Measurements from ENCODE around the gene FYB1. TPM values are rescaled to one million over a fixed set of nuclear protein-coding genes. Genes with fewer than 3 reads are reported as not detected.

FYB1 gene
- total RNA-seq, 1 experiment from 2014 or later: 0.42 TPM

DNA sequence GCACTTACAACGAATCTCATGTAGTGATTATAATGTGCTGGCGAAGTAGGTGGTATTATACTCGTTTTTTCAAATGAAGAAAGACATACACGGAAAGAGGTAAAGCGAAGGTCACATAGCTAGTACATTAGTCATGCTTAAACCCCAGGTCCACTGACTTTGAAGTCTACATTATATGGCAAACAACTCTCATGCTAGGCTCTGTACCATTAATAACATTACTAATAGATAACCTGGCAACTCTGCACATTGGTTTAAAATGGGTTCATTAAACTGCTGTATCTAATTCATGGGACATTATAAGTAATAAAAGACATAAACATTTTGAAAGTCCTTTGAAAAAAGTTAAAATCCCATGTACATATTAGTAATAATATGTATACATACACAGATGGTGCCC is 21.2 kb downstream of the FYB1 start:
- intact Hi-C loops (cut with micrococcal nuclease): no loop called here
- no peaks in the 10 kb centered on the region for H4K20me1 ChIP-seq (ENCODE audit: insufficient read depth)
- ChIA-PET POLR2A (no interaction called here), CTCF (no interaction called here), RAD21 (ENCODE audit: low non-redundant PET in 1 of 2, low total read pairs in 2 of 2, uncharacterized antibody in 2 of 2, unreplicated experiment in 2 of 2) (no interaction called here)
- peak; percentile 29 for DNase-seq (ENCODE audit: low read depth, low spot score)
- H3K9ac ChIP-seq (ENCODE audit: low read length): no peak overlapping the region
- peak; percentile 70 for ATAC-seq
- 0 out of 4 replicates have a peak overlapping the region, but pooled peaks of 1 of the 2 experiments have one; percentile 11 for H3K4me3 ChIP-seq (replicated peaks in 1 of 2; ENCODE audit: low read depth in 1 of 2, low read length in 2 of 2)
- no peaks in the 10 kb centered on the region for H3K27me3 ChIP-seq (ENCODE audit: insufficient read depth, low read length)
- H3K9me3 ChIP-seq (ENCODE audit: control insufficient read depth in 1 of 2, insufficient read depth in 1 of 2, low read depth in 1 of 2, low read length in 2 of 2): no peaks in the 10 kb centered on the region
- H3K9me2 ChIP-seq (ENCODE audit: insufficient read depth): no peaks in the 10 kb centered on the region
- H3K27ac ChIP-seq (ENCODE audit: low read depth, low read length): no peak overlapping the region
- no peaks in the 10 kb centered on the region for H3K79me2 ChIP-seq (ENCODE audit: insufficient read depth, low read length)
- peak overlapping the region; percentile 66 for H3K4me2 ChIP-seq (ENCODE audit: low read length)
- no peaks in the 10 kb centered on the region for H3K36me3 ChIP-seq (ENCODE audit: control insufficient read depth in 1 of 2, insufficient read depth in 2 of 2, low read length in 2 of 2)
- BruUV-seq (replicated peaks): no TSS peak
- peaks cover 16 to 25% of the 10 kb centered on the region in 2 experiments; a peak in 3 of 4 replicates for H3K4me1 ChIP-seq (ENCODE audit: control insufficient read depth in 1 of 2, insufficient read depth in 2 of 2, low read length in 2 of 2)
- H2AFZ ChIP-seq (ENCODE audit: low read depth, low read length, poor library complexity, severe bottlenecking): peak overlapping the region; percentile 6
- TF ChIP-seq EZH2 (IDR thresholded peaks at IDR 0.05): no peak
- TF ChIP-seq SP1 (IDR thresholded peaks at IDR 0.05; ENCODE audit: low read depth): 0 out of 2 replicates have a peak, but pooled peaks have one; percentile 19
- TF ChIP-seq, protein P1, sequence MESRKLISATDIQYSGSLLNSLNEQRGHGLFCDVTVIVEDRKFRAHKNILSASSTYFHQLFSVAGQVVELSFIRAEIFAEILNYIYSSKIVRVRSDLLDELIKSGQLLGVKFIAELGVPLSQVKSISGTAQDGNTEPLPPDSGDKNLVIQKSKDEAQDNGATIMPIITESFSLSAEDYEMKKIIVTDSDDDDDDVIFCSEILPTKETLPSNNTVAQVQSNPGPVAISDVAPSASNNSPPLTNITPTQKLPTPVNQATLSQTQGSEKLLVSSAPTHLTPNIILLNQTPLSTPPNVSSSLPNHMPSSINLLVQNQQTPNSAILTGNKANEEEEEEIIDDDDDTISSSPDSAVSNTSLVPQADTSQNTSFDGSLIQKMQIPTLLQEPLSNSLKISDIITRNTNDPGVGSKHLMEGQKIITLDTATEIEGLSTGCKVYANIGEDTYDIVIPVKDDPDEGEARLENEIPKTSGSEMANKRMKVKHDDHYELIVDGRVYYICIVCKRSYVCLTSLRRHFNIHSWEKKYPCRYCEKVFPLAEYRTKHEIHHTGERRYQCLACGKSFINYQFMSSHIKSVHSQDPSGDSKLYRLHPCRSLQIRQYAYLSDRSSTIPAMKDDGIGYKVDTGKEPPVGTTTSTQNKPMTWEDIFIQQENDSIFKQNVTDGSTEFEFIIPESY (IDR thresholded peaks at IDR 0.05; ENCODE audit: extremely low read depth, insufficient replicate concordance, low read length): no peak
- TF ChIP-seq, protein P2, sequence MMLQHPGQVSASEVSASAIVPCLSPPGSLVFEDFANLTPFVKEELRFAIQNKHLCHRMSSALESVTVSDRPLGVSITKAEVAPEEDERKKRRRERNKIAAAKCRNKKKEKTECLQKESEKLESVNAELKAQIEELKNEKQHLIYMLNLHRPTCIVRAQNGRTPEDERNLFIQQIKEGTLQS (IDR thresholded peaks at IDR 0.05): no peak
- no peak for TF ChIP-seq SRF (IDR thresholded peaks at IDR 0.05; ENCODE audit: low read depth)
- TF ChIP-seq YY1 (IDR thresholded peaks at IDR 0.05; ENCODE audit: extremely low read depth, insufficient replicate concordance, low read depth, low read length): no peak
- peak; percentile 78 for TF ChIP-seq TCF7L2 (IDR thresholded peaks at IDR 0.05; ENCODE audit: borderline replicate concordance, extremely low read depth, insufficient read depth, insufficient read length)
- TF ChIP-seq CBX3 (IDR thresholded peaks at IDR 0.05; ENCODE audit: low read depth): 0 out of 2 replicates have a peak, but pooled peaks have one; percentile 33
- TF ChIP-seq, protein P3, sequence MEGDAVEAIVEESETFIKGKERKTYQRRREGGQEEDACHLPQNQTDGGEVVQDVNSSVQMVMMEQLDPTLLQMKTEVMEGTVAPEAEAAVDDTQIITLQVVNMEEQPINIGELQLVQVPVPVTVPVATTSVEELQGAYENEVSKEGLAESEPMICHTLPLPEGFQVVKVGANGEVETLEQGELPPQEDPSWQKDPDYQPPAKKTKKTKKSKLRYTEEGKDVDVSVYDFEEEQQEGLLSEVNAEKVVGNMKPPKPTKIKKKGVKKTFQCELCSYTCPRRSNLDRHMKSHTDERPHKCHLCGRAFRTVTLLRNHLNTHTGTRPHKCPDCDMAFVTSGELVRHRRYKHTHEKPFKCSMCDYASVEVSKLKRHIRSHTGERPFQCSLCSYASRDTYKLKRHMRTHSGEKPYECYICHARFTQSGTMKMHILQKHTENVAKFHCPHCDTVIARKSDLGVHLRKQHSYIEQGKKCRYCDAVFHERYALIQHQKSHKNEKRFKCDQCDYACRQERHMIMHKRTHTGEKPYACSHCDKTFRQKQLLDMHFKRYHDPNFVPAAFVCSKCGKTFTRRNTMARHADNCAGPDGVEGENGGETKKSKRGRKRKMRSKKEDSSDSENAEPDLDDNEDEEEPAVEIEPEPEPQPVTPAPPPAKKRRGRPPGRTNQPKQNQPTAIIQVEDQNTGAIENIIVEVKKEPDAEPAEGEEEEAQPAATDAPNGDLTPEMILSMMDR (IDR thresholded peaks at IDR 0.05 in 2 of 3, conservative IDR thresholded peaks at IDR 0.05 in 1 of 3; ENCODE audit: borderline replicate concordance in 1 of 3, insufficient read depth in 1 of 3, low read depth in 2 of 3, low read length in 2 of 3): no peak
- peak; percentile 66 for TF ChIP-seq JUND (IDR thresholded peaks at IDR 0.05)
- no peak for TF ChIP-seq POLR2A (IDR thresholded peaks at IDR 0.05; ENCODE audit: borderline replicate concordance, extremely low read depth, insufficient read depth, insufficient read length)
- TF ChIP-seq ELF1 (IDR thresholded peaks at IDR 0.05; ENCODE audit: borderline replicate concordance, low read depth): no peak
- no peak for TF ChIP-seq EZH2phosphoT487 (IDR thresholded peaks at IDR 0.05; ENCODE audit: borderline replicate concordance)
- TF ChIP-seq POLR2AphosphoS5 (IDR thresholded peaks at IDR 0.05; ENCODE audit: low read depth, low read length): no peak
- no peak for TF ChIP-seq RAD21 (IDR thresholded peaks at IDR 0.05; ENCODE audit: low read depth)
- TF ChIP-seq FOSL1 (IDR thresholded peaks at IDR 0.05; ENCODE audit: low read depth): peak; percentile 61
- TF ChIP-seq, protein P4, sequence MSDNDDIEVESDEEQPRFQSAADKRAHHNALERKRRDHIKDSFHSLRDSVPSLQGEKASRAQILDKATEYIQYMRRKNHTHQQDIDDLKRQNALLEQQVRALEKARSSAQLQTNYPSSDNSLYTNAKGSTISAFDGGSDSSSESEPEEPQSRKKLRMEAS (IDR thresholded peaks at IDR 0.05): no peak
- no peak for TF ChIP-seq SIN3A (IDR thresholded peaks at IDR 0.05; ENCODE audit: low read depth)
- no peak for TF ChIP-seq ZFX (IDR thresholded peaks at IDR 0.05)
- TF ChIP-seq, protein P5, sequence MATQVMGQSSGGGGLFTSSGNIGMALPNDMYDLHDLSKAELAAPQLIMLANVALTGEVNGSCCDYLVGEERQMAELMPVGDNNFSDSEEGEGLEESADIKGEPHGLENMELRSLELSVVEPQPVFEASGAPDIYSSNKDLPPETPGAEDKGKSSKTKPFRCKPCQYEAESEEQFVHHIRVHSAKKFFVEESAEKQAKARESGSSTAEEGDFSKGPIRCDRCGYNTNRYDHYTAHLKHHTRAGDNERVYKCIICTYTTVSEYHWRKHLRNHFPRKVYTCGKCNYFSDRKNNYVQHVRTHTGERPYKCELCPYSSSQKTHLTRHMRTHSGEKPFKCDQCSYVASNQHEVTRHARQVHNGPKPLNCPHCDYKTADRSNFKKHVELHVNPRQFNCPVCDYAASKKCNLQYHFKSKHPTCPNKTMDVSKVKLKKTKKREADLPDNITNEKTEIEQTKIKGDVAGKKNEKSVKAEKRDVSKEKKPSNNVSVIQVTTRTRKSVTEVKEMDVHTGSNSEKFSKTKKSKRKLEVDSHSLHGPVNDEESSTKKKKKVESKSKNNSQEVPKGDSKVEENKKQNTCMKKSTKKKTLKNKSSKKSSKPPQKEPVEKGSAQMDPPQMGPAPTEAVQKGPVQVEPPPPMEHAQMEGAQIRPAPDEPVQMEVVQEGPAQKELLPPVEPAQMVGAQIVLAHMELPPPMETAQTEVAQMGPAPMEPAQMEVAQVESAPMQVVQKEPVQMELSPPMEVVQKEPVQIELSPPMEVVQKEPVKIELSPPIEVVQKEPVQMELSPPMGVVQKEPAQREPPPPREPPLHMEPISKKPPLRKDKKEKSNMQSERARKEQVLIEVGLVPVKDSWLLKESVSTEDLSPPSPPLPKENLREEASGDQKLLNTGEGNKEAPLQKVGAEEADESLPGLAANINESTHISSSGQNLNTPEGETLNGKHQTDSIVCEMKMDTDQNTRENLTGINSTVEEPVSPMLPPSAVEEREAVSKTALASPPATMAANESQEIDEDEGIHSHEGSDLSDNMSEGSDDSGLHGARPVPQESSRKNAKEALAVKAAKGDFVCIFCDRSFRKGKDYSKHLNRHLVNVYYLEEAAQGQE (IDR thresholded peaks at IDR 0.05; ENCODE audit: low read depth): no peak
- no peak for TF ChIP-seq ZNF274 (IDR thresholded peaks at IDR 0.05; ENCODE audit: low read depth, low read length)
- TF ChIP-seq EGR1 (IDR thresholded peaks at IDR 0.05; ENCODE audit: low read depth): no peak

Data from HCT116 (cell line).